ENCODE data around the gene SUSD4.
"Not testable (repeated sequence)": the region's sequence is repeated elsewhere in the genome, so short reads cannot be mapped to it uniquely, and the experiment has no call there.

GRCh38 chr1:223283697-223284096 is 80.3 kb downstream of the SUSD4 start:
- TF ChIP-seq POLR2A (IDR thresholded peaks at IDR 0.05; ENCODE audit: low read depth, low read length); CEBPB (IDR thresholded peaks at IDR 0.05; ENCODE audit: low read depth, low read length); MXI1 (IDR thresholded peaks at IDR 0.05; ENCODE audit: borderline replicate concordance, low read depth, low read length); RAD21 (IDR thresholded peaks at IDR 0.05; ENCODE audit: low read length); ELK1 (IDR thresholded peaks at IDR 0.05; ENCODE audit: borderline replicate concordance, low read depth, low read length); RCOR1 (IDR thresholded peaks at IDR 0.05; ENCODE audit: insufficient replicate concordance, low read length); SMC3 (IDR thresholded peaks at IDR 0.05; ENCODE audit: low read depth, low read length); RFX5 (IDR thresholded peaks at IDR 0.05; ENCODE audit: low read depth, low read length); FOS (IDR thresholded peaks at IDR 0.05; ENCODE audit: low read depth, low read length); CHD1 (IDR thresholded peaks at IDR 0.05; ENCODE audit: low read depth, low read length); MAFK (IDR thresholded peaks at IDR 0.05; ENCODE audit: low read depth, low read length): not testable (repeated sequence)
- TF ChIP-seq, protein P1, sequence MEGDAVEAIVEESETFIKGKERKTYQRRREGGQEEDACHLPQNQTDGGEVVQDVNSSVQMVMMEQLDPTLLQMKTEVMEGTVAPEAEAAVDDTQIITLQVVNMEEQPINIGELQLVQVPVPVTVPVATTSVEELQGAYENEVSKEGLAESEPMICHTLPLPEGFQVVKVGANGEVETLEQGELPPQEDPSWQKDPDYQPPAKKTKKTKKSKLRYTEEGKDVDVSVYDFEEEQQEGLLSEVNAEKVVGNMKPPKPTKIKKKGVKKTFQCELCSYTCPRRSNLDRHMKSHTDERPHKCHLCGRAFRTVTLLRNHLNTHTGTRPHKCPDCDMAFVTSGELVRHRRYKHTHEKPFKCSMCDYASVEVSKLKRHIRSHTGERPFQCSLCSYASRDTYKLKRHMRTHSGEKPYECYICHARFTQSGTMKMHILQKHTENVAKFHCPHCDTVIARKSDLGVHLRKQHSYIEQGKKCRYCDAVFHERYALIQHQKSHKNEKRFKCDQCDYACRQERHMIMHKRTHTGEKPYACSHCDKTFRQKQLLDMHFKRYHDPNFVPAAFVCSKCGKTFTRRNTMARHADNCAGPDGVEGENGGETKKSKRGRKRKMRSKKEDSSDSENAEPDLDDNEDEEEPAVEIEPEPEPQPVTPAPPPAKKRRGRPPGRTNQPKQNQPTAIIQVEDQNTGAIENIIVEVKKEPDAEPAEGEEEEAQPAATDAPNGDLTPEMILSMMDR (conservative IDR thresholded peaks at IDR 0.05; ENCODE audit: low read depth, low read length) = not testable (repeated sequence)
- TF ChIP-seq, protein P2, sequence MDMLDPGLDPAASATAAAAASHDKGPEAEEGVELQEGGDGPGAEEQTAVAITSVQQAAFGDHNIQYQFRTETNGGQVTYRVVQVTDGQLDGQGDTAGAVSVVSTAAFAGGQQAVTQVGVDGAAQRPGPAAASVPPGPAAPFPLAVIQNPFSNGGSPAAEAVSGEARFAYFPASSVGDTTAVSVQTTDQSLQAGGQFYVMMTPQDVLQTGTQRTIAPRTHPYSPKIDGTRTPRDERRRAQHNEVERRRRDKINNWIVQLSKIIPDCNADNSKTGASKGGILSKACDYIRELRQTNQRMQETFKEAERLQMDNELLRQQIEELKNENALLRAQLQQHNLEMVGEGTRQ (IDR thresholded peaks at IDR 0.05; ENCODE audit: low read depth, low read length) = not testable (repeated sequence)
